CD4-positive, alpha-beta T cell treated with Interleukin-17A for 4 hours (primary cell): ENCODE results near the gene FGF18.
A peak's percentile ranks its signal among the peaks of the same experiment; 100 is the strongest.
"Not testable (repeated sequence)": the region's sequence is repeated elsewhere in the genome, so short reads cannot be mapped to it uniquely, and the experiment has no call there.

Source experiments
- DNase-seq: peaks from one replicate; pipeline ENCODE4 v3.0.0-alpha.2; 2020; ENCODE audit warnings: mixed read lengths

Gene FGF18

GRCh38 chr5:171475596-171475995 is 56.1 kb downstream of the FGF18 start:
- no peak for DNase-seq

GRCh38 chr5:171476701-171477100 is 57.3 kb downstream of the FGF18 start:
- no peak for DNase-seq

GRCh38 chr5:171477101-171477500 is 57.7 kb downstream of the FGF18 start:
- no peak for DNase-seq

- no peak for DNase-seq
Observed at GRCh38 chr5:171477666-171478065, 58.2 kb downstream of the FGF18 start.

- DNase-seq = no peak
Observed at GRCh38 chr5:171478946-171479775, 59.7 kb downstream of the FGF18 start.

- no peak for DNase-seq
Observed at GRCh38 chr5:171479776-171480125, 60.3 kb downstream of the FGF18 start.

GRCh38 chr5:171480239-171480638 is 60.8 kb downstream of the FGF18 start:
- DNase-seq = no peak

GRCh38 chr5:171481571-171482433 is 62.4 kb downstream of the FGF18 start:
- DNase-seq = no peak

- no peak for DNase-seq
Observed at GRCh38 chr5:171482434-171482730, 62.9 kb downstream of the FGF18 start.

GRCh38 chr5:171483551-171484135 is 64.2 kb downstream of the FGF18 start:
- DNase-seq = no peak

- DNase-seq = peak; percentile 54
Observed at GRCh38 chr5:171484460-171484899, 65.0 kb downstream of the FGF18 start.

GRCh38 chr5:171485668-171486067 is 66.2 kb downstream of the FGF18 start:
- DNase-seq = no peak

GRCh38 chr5:171486613-171487012 is 67.2 kb downstream of the FGF18 start:
- DNase-seq = no peak

GRCh38 chr5:171488876-171489275 is 69.4 kb downstream of the FGF18 start:
- no peak for DNase-seq

- DNase-seq = no peak
Observed at GRCh38 chr5:171492781-171493180, 73.3 kb downstream of the FGF18 start.

GRCh38 chr5:171493646-171494393 is 74.4 kb downstream of the FGF18 start:
- DNase-seq = no peak

GRCh38 chr5:171494452-171495121 is 75.1 kb downstream of the FGF18 start:
- DNase-seq = no peak

- DNase-seq = no peak
Observed at GRCh38 chr5:171495122-171495700, 75.8 kb downstream of the FGF18 start.

- no peak for DNase-seq
Observed at GRCh38 chr5:171496456-171496855, 77.0 kb downstream of the FGF18 start.

GRCh38 chr5:171497494-171497893 is 78.0 kb downstream of the FGF18 start:
- not testable (repeated sequence) for DNase-seq

GRCh38 chr5:171498166-171498565 is 78.7 kb downstream of the FGF18 start:
- DNase-seq = no peak

GRCh38 chr5:171499611-171500010 is 80.2 kb downstream of the FGF18 start:
- DNase-seq = no peak
